ENCODE results near the gene CT55. TPM values are rescaled to one million over a fixed set of nuclear protein-coding genes. Genes with fewer than 3 reads are reported as not detected.

CT55 gene, protein sequence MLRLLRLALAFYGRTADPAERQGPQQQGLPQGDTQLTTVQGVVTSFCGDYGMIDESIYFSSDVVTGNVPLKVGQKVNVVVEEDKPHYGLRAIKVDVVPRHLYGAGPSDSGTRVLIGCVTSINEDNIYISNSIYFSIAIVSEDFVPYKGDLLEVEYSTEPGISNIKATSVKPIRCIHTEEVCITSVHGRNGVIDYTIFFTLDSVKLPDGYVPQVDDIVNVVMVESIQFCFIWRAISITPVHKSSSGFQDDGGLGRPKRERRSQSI
- polyA plus RNA-seq (2.1 TPM in 1 of 2 replicates, not detected in the other), polyA minus RNA-seq (0.35 TPM in 1 of 2 replicates, not detected in the other)

DNA sequence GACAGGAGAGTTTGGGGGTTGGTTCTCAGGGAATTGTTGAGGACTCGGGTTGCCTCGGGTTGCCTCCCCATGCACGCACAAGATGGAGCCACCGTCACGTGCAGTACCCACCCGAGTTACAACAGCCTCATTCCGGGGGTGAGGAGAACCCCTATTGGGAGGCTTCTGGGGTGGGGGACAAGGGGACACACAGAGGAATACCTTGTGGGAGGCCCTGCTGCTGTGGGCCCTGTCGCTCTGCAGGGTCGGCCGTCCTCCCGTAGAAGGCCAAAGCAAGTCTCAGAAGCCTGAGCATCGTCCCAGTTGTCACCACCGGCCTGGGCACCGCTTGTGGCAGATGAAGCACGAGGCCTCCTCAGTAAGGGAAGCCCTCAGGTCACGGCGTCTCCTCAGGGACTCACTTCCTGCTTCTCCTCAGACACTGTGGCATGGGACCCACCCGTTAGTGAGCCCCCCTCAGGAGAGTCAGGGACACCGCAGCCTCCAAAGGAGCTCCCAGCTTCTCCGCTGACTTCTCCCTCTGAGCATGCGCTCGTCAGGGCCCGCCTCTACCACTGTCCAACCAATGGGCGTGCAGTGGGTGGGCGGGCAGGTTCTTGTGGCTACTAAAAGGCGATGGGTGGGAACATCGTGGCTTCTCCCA lies at the start of gene CT55:
Gene CT55, minus strand, starts transcription at position 522 of the 643 bp plus-strand sequence. Its CDS starts 227 bp downstream, at position 295.
- no peak for TF ChIP-seq EZH2 (IDR thresholded peaks at IDR 0.05; ENCODE audit: borderline replicate concordance, insufficient read depth, low read length, poor library complexity, severe bottlenecking)
- no peak for TF ChIP-seq REST (IDR thresholded peaks at IDR 0.05; ENCODE audit: borderline replicate concordance)
- no peak for TF ChIP-seq POLR2AphosphoS5 (IDR thresholded peaks at IDR 0.05)
- TF ChIP-seq TAF1 (IDR thresholded peaks at IDR 0.05; ENCODE audit: low read depth), result no peak
- TF ChIP-seq, protein P1, sequence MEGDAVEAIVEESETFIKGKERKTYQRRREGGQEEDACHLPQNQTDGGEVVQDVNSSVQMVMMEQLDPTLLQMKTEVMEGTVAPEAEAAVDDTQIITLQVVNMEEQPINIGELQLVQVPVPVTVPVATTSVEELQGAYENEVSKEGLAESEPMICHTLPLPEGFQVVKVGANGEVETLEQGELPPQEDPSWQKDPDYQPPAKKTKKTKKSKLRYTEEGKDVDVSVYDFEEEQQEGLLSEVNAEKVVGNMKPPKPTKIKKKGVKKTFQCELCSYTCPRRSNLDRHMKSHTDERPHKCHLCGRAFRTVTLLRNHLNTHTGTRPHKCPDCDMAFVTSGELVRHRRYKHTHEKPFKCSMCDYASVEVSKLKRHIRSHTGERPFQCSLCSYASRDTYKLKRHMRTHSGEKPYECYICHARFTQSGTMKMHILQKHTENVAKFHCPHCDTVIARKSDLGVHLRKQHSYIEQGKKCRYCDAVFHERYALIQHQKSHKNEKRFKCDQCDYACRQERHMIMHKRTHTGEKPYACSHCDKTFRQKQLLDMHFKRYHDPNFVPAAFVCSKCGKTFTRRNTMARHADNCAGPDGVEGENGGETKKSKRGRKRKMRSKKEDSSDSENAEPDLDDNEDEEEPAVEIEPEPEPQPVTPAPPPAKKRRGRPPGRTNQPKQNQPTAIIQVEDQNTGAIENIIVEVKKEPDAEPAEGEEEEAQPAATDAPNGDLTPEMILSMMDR (IDR thresholded peaks at IDR 0.05; ENCODE audit: poor library complexity, severe bottlenecking), result no peak
- no peak for TF ChIP-seq MXI1 (conservative IDR thresholded peaks at IDR 0.05; ENCODE audit: poor library complexity, severe bottlenecking)
- no peak for TF ChIP-seq SMC3 (conservative IDR thresholded peaks at IDR 0.05; ENCODE audit: poor library complexity)
- no peak for TF ChIP-seq EP300 (conservative IDR thresholded peaks at IDR 0.05; ENCODE audit: poor library complexity, severe bottlenecking)
- TF ChIP-seq RAD21 (conservative IDR thresholded peaks at IDR 0.05), result no peak

GRCh38 chrX:135213200-135213844 lies 42.1 kb upstream of the CT55 start:
- no peak overlapping the region for H3K9ac ChIP-seq (ENCODE audit: low read length)
- no peaks in the 10 kb centered on the region for H3K79me2 ChIP-seq (replicated peaks; ENCODE audit: insufficient read depth, low read length)
- no peak overlapping the region for H3K4me2 ChIP-seq (ENCODE audit: low read length)
- no peak overlapping the region for H3K4me3 ChIP-seq (ENCODE audit: low read length)
- no peaks in the 10 kb centered on the region for H3F3A ChIP-seq (ENCODE audit: insufficient read depth, low read length, poor library complexity, severe bottlenecking)
- no peaks in the 10 kb centered on the region for H3K27me3 ChIP-seq (ENCODE audit: insufficient read depth, low read depth, low read length)
- no peaks in the 10 kb centered on the region for H3K9me3 ChIP-seq (ENCODE audit: low read length)
- H3K36me3 ChIP-seq (ENCODE audit: insufficient read depth, low read length), result no peaks in the 10 kb centered on the region
- no peak overlapping the region for H2AFZ ChIP-seq (ENCODE audit: low read depth, low read length)
- TF ChIP-seq EP300 (conservative IDR thresholded peaks at IDR 0.05; ENCODE audit: poor library complexity, severe bottlenecking) (no peak), MXI1 (conservative IDR thresholded peaks at IDR 0.05; ENCODE audit: poor library complexity, severe bottlenecking) (no peak), EZH2 (IDR thresholded peaks at IDR 0.05; ENCODE audit: borderline replicate concordance, insufficient read depth, low read length, poor library complexity, severe bottlenecking) (no peak), TAF1 (IDR thresholded peaks at IDR 0.05; ENCODE audit: low read depth) (no peak), REST (IDR thresholded peaks at IDR 0.05; ENCODE audit: borderline replicate concordance) (no peak), RAD21 (conservative IDR thresholded peaks at IDR 0.05) (no peak), SMC3 (conservative IDR thresholded peaks at IDR 0.05; ENCODE audit: poor library complexity) (no peak), POLR2AphosphoS5 (IDR thresholded peaks at IDR 0.05) (no peak)
- TF ChIP-seq, protein P1 (IDR thresholded peaks at IDR 0.05; ENCODE audit: poor library complexity, severe bottlenecking), result no peak
- H3K9me2 ChIP-seq (ENCODE audit: insufficient read depth, low read length), result no peaks in the 10 kb centered on the region
- no peaks in the 10 kb centered on the region for H4K20me1 ChIP-seq (ENCODE audit: insufficient read depth)
- H3K27ac ChIP-seq (ENCODE audit: low read length), result no peak overlapping the region

More for the DNA sequence above, at the start of gene CT55:
- Histone ChIP-seq H3F3A (ENCODE audit: insufficient read depth, low read length, poor library complexity, severe bottlenecking) (no peaks in the 10 kb centered on the region), H4K20me1 (ENCODE audit: insufficient read depth) (no peaks in the 10 kb centered on the region), H3K4me2 (ENCODE audit: low read length) (no peak within 1 kb of the TSS), H3K9ac (ENCODE audit: low read length) (no peak within 1 kb of the TSS), H3K79me2 (replicated peaks; ENCODE audit: insufficient read depth, low read length) (no peaks in the 10 kb centered on the region), H2AFZ (ENCODE audit: low read depth, low read length) (no peak within 1 kb of the TSS), H3K27me3 (ENCODE audit: insufficient read depth, low read depth, low read length) (no peaks in the 10 kb centered on the region), H3K9me2 (ENCODE audit: insufficient read depth, low read length) (no peaks in the 10 kb centered on the region), H3K9me3 (ENCODE audit: low read length) (no peaks in the 10 kb centered on the region), H3K27ac (ENCODE audit: low read length) (no peak within 1 kb of the TSS), H3K4me3 (ENCODE audit: low read length) (no peak within 1 kb of the TSS), H3K36me3 (ENCODE audit: insufficient read depth, low read length) (no peaks in the 10 kb centered on the region)

Measured in neural cell (in vitro differentiated cells).